ENCODE results near the gene PCDH9. TPM values are rescaled to one million over a fixed set of nuclear protein-coding genes. Genes with fewer than 3 reads are reported as not detected.

PCDH9 gene
- total RNA-seq, 1 donor from 2014 or later: 14.7 TPM

DNA sequence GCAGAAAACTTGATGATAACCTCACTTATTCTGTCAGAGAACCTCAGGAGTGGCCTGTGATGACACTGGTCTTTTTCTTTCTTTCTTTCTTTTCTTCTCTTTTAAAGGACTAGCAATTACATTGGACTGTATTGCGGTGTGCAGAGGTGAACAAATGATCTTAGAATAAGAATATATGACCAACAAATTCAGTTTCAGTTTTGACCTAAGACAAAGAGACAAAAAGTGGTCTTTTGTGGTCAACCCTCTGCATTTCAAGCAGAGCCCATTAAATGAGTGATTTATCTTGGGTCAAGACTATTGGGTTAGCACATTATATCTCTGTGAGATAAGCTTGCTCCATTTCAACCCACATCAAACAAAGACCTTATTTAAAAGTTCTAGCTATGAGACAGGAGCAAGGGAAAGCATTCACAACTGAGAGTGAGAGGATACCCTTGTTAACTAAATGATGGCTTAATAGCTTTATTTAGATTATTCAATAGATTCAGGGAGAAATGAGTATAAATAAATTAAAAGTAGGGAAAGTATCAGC lies 644.4 kb downstream of the PCDH9 start:
- H3K27ac ChIP-seq (replicated peaks): no peak overlapping the region
- no peaks in the 10 kb centered on the region for H3K36me3 ChIP-seq
- intact Hi-C loops (cut with micrococcal nuclease): no loop called here
- TF ChIP-seq, protein P1, sequence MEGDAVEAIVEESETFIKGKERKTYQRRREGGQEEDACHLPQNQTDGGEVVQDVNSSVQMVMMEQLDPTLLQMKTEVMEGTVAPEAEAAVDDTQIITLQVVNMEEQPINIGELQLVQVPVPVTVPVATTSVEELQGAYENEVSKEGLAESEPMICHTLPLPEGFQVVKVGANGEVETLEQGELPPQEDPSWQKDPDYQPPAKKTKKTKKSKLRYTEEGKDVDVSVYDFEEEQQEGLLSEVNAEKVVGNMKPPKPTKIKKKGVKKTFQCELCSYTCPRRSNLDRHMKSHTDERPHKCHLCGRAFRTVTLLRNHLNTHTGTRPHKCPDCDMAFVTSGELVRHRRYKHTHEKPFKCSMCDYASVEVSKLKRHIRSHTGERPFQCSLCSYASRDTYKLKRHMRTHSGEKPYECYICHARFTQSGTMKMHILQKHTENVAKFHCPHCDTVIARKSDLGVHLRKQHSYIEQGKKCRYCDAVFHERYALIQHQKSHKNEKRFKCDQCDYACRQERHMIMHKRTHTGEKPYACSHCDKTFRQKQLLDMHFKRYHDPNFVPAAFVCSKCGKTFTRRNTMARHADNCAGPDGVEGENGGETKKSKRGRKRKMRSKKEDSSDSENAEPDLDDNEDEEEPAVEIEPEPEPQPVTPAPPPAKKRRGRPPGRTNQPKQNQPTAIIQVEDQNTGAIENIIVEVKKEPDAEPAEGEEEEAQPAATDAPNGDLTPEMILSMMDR (IDR thresholded peaks at IDR 0.05; ENCODE audit: borderline replicate concordance): no peak
- no peak for DNase-seq
- no peaks in the 10 kb centered on the region for H3K4me1 ChIP-seq
- H3K4me3 ChIP-seq: no peak overlapping the region
- no peaks in the 10 kb centered on the region for H3K27me3 ChIP-seq (ENCODE audit: low read depth)
- H3K9me3 ChIP-seq (replicated peaks): no peaks in the 10 kb centered on the region

DNA sequence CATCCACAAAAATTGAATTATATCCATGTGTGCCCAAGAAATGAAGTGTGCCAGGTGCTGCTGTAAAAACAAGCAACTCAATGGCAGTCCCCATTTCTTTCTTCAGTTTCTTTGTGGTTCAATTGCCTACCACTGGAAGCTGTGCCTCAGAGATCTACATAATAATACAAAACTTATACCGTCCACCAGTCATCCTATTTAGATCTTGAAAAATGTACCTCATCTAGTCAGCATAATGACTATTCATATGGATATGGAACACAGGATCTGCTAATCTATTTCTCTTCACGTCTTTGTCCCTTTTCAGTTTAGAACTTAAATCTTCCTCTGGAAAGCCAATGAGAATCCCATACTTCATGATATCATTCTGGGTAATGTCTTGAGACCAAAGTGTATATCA lies 648.5 kb downstream of the PCDH9 start:
- no peaks in the 10 kb centered on the region for H3K36me3 ChIP-seq
- no peak for DNase-seq
- TF ChIP-seq, protein P1 (IDR thresholded peaks at IDR 0.05; ENCODE audit: borderline replicate concordance): no peak
- intact Hi-C loops (cut with micrococcal nuclease): no loop called here
- no peak overlapping the region for H3K27ac ChIP-seq (replicated peaks)
- no peaks in the 10 kb centered on the region for H3K9me3 ChIP-seq (replicated peaks)
- H3K4me3 ChIP-seq: no peak overlapping the region
- H3K4me1 ChIP-seq: no peaks in the 10 kb centered on the region
- no peaks in the 10 kb centered on the region for H3K27me3 ChIP-seq (ENCODE audit: low read depth)

DNA sequence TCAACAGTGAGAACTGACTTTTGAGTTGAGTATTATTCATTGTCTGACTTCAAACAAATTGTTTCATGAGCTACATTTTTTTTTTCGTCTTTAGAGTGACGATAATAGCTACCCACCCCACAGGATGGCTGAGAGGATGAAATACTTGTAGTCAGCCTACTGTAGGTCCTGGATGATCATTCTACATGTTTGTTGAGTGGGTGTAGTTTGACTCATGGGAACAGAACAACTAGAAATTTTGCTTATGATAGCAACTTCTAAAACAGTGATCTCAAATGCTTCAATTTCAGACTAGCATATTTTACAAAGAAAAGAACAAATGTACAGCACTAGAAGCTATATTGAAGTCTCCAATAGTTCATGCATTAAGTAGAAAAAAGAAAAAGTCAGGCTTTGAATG lies 651.8 kb downstream of the PCDH9 start:
- TF ChIP-seq, protein P1 (IDR thresholded peaks at IDR 0.05; ENCODE audit: borderline replicate concordance): no peak
- no peaks in the 10 kb centered on the region for H3K36me3 ChIP-seq
- H3K4me3 ChIP-seq: no peak overlapping the region
- H3K4me1 ChIP-seq: no peaks in the 10 kb centered on the region
- intact Hi-C loops (cut with micrococcal nuclease): no loop called here
- DNase-seq: no peak
- no peaks in the 10 kb centered on the region for H3K27me3 ChIP-seq (ENCODE audit: low read depth)
- no peak overlapping the region for H3K27ac ChIP-seq (replicated peaks)
- no peaks in the 10 kb centered on the region for H3K9me3 ChIP-seq (replicated peaks)

DNA sequence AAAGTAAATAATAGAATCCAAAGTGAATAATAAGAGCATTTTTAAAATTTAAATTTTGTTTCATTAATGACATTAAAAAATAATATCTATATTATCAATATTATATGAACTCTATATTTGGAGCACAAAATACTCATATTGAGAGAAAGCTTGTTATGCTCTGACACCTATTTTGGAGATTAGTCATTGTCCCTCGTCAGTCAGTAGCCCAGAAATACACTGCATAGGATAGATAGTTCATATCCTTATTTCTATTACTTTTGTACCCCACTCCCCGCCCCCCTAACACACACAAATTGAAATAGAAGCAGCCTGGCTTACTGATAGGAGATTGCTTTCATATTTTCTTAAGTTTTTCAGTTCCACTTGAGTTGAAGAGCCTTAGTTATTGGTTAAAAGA lies 652.8 kb downstream of the PCDH9 start:
- Histone ChIP-seq H3K27me3 (ENCODE audit: low read depth) (no peaks in the 10 kb centered on the region), H3K4me3 (no peak overlapping the region), H3K27ac (replicated peaks) (no peak overlapping the region), H3K36me3 (no peaks in the 10 kb centered on the region), H3K9me3 (replicated peaks) (no peaks in the 10 kb centered on the region), H3K4me1 (no peaks in the 10 kb centered on the region)
- intact Hi-C loops (cut with micrococcal nuclease): no loop called here
- TF ChIP-seq, protein P1 (IDR thresholded peaks at IDR 0.05; ENCODE audit: borderline replicate concordance): no peak
- DNase-seq: no peak

DNA sequence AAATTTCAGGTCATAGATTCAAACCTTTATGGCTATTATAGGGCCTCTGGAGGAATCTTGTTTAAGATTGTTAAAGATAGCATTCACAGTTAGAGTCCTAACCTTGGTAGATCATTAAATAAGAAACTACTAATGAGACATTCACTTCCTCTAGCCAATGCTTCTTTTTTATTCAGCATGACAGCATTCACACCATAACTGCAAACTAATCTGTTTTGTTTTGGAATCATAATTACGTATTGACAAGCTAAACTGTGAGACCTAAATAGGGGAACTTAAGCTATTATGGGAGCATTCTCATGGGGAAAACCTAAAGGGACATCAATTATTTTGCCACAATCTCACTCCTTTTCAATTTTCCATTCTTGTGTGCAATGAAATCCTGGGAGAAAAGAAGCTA lies 653.8 kb downstream of the PCDH9 start:
- DNase-seq: no peak
- Histone ChIP-seq H3K4me1 (no peaks in the 10 kb centered on the region), H3K9me3 (replicated peaks) (no peaks in the 10 kb centered on the region), H3K27me3 (ENCODE audit: low read depth) (no peaks in the 10 kb centered on the region), H3K4me3 (no peak overlapping the region), H3K27ac (replicated peaks) (no peak overlapping the region), H3K36me3 (no peaks in the 10 kb centered on the region)
- TF ChIP-seq, protein P1 (IDR thresholded peaks at IDR 0.05; ENCODE audit: borderline replicate concordance): no peak
- intact Hi-C loops (cut with micrococcal nuclease): no loop called here
